Right atrium auricular region (tissue), 2 donors: ENCODE measurements around the gene CD22. TPM values are rescaled to one million over a fixed set of nuclear protein-coding genes. Genes with fewer than 3 reads are reported as not detected.

ENCODE experiments used
- DNase-seq: peaks from one replicate; pipeline ENCODE4 v3.0.0-alpha.2; 2019; ENCODE audit warnings: low spot score
- H3K27ac ChIP-seq, 2 donors: fragments of 200-600 bp; sonication (generic); 1 replicate in 1 of 2; 2 replicates in 1 of 2; pipeline ENCODE4 v1.5.1; 2016 to 2019
- H3K27me3 ChIP-seq, 2 donors: fragments of 200-600 bp; sonication (generic); one replicate each; pipeline versions ENCODE4 v1.5.1 to v1.6.0; 2017 to 2019
- H3K36me3 ChIP-seq: fragments of 200-600 bp; sonication (generic); one replicate; pipeline ENCODE4 v1.5.1; 2016
- H3K4me1 ChIP-seq, 2 donors: fragments of 200-600 bp; sonication (generic); one replicate each; pipeline versions ENCODE4 v1.5.1 to v1.6.0; 2017 to 2019
- H3K4me3 ChIP-seq, 2 donors: fragments of 200-600 bp; sonication (generic); 1 replicate in 1 of 2; 2 replicates in 1 of 2; pipeline ENCODE4 v1.5.1; 2017 to 2019; ENCODE audit warnings: mild to moderate bottlenecking in 1 of 2, moderate library complexity in 1 of 2
- H3K9me3 ChIP-seq, 2 donors: fragments of 200-600 bp; sonication (generic); one replicate each; pipeline ENCODE4 v1.5.1; 2019
- CTCF ChIP-seq, 2 donors: fragments of 200-600 bp; sonication (generic); IDR thresholded peaks; one replicate each; pipeline ENCODE4 v1.5.1; 2019; ENCODE audit warnings: antibody characterized with exemption in 2 of 2
- total RNA-seq, 2 donors: library from RNA; depleted of rRNA; stranded (reverse); fragments of >200 nt; gene quantifications; one replicate each; pipeline ENCODE4 v1.1.0, GENCODE V29; 2016

Gene CD22
- total RNA-seq: 1 to 10 TPM in 1 of 2 donors, not detected in 1; 1.4 TPM

GRCh38 chr19:35328851-35329285, at the start of gene CD22:
TSS of gene CD22 (plus strand) at chr19:35329187. CDS start at chr19:35332041, 2,854 bp downstream.
- H3K9me3 ChIP-seq: no peaks in the 10 kb centered on the region
- H3K27ac ChIP-seq: no peak within 1 kb of the TSS
- no peak for TF ChIP-seq CTCF (IDR thresholded peaks at IDR 0.05)
- no peak within 1 kb of the TSS for H3K4me3 ChIP-seq
- H3K36me3 ChIP-seq: no peaks in the 10 kb centered on the region
- no peak for DNase-seq
- no peaks in the 10 kb centered on the region for H3K27me3 ChIP-seq
- H3K4me1 ChIP-seq: no peaks in the 10 kb centered on the region

GRCh38 chr19:35279374-35279773, 49.6 kb upstream of the CD22 start:
- TF ChIP-seq CTCF (IDR thresholded peaks at IDR 0.05): no peak
- Histone ChIP-seq H3K27ac (no peak overlapping the region), H3K27me3 (no peaks in the 10 kb centered on the region), H3K36me3 (peaks cover 27% of the 10 kb centered on the region), H3K4me1 (peaks cover 0 to 20% of the 10 kb centered on the region in 2 donors), H3K9me3 (no peaks in the 10 kb centered on the region), H3K4me3 (no peak overlapping the region)
- no peak for DNase-seq

- no peak overlapping the region for H3K4me3 ChIP-seq
- peaks cover 0 to 20% of the 10 kb centered on the region in 2 donors for H3K4me1 ChIP-seq
- peak overlapping the region in 1 of 2 donors; percentile 20 for H3K27ac ChIP-seq
- no peak for TF ChIP-seq CTCF (IDR thresholded peaks at IDR 0.05)
- DNase-seq: no peak
- no peaks in the 10 kb centered on the region for H3K27me3 ChIP-seq
- peaks cover 25% of the 10 kb centered on the region for H3K36me3 ChIP-seq
- no peaks in the 10 kb centered on the region for H3K9me3 ChIP-seq
Measured at GRCh38 chr19:35279985-35280821, 48.8 kb upstream of the CD22 start.

- H3K27ac ChIP-seq: no peak overlapping the region
Measured at GRCh38 chr19:35281303-35281702, 47.7 kb upstream of the CD22 start.

More at GRCh38 chr19:35281303-35281702, 47.7 kb upstream of the CD22 start:
- Histone ChIP-seq H3K4me3 (no peak overlapping the region), H3K4me1 (peaks cover 0 to 20% of the 10 kb centered on the region in 2 donors), H3K27me3 (no peaks in the 10 kb centered on the region), H3K9me3 (no peaks in the 10 kb centered on the region), H3K36me3 (peaks cover 23% of the 10 kb centered on the region)
- TF ChIP-seq CTCF (IDR thresholded peaks at IDR 0.05): no peak
- DNase-seq: no peak
